HUES6 (cell line): Measurements from ENCODE around the gene CHAC1.
"Not testable (repeated sequence)": the region's sequence is repeated elsewhere in the genome, so short reads cannot be mapped to it uniquely, and the experiment has no call there.

Source experiments
- H3K27ac ChIP-seq: 2 replicates; pipeline ENCODE4 v1.7.0; 2013; ENCODE audit warnings: low read depth, mild to moderate bottlenecking, low read length, inconsistent platforms
- H3K27me3 ChIP-seq: 2 replicates; pipeline ENCODE4 v1.6.1; 2013; ENCODE audit warnings: low read length; ENCODE audit not compliant: control insufficient read depth, insufficient read depth
- H3K36me3 ChIP-seq: 2 replicates; pipeline ENCODE4 v1.6.1; 2013; ENCODE audit warnings: low read length; ENCODE audit not compliant: control insufficient read depth, insufficient read depth
- H3K4me1 ChIP-seq: 2 replicates; pipeline ENCODE4 v1.6.1; 2013; ENCODE audit warnings: low read length; ENCODE audit not compliant: control insufficient read depth, insufficient read depth
- H3K4me3 ChIP-seq: 2 replicates; pipeline ENCODE4 v1.5.1; 2013; ENCODE audit warnings: low read depth, low read length
- H3K9ac ChIP-seq: one replicate; pipeline ENCODE4 v1.6.1; 2013; ENCODE audit warnings: mild to moderate bottlenecking, low read length
- H3K9me3 ChIP-seq: 2 replicates; pipeline ENCODE4 v1.6.1; 2013; ENCODE audit warnings: low read depth, low read length; ENCODE audit not compliant: control insufficient read depth, insufficient read depth

Gene CHAC1

GRCh38 chr15:40954158-40954848, 1.0 kb downstream of the CHAC1 start:
- Histone ChIP-seq H3K9ac (peak overlapping the region; percentile 90), H3K4me3 (peak overlapping the region; percentile 97), H3K4me1 (peaks cover 20% of the 10 kb centered on the region), H3K36me3 (peaks cover 27% of the 10 kb centered on the region)
- H3K27ac ChIP-seq, H3K27me3 ChIP-seq, H3K9me3 ChIP-seq: not testable (repeated sequence)

GRCh38 chr15:40955141-40955903, 2.1 kb downstream of the CHAC1 start:
- Histone ChIP-seq H3K9ac (no peak overlapping the region), H3K36me3 (peaks cover 27% of the 10 kb centered on the region), H3K27ac (no peak overlapping the region), H3K27me3 (no peaks in the 10 kb centered on the region), H3K4me3 (no peak overlapping the region), H3K4me1 (peaks cover 28% of the 10 kb centered on the region), H3K9me3 (no peaks in the 10 kb centered on the region)

GRCh38 chr15:40955930-40956540, 2.8 kb downstream of the CHAC1 start:
- no peak overlapping the region for H3K9ac ChIP-seq
- H3K4me3 ChIP-seq = no peak overlapping the region
- no peaks in the 10 kb centered on the region for H3K27me3 ChIP-seq
- H3K36me3 ChIP-seq = peaks cover 27% of the 10 kb centered on the region
- H3K4me1 ChIP-seq = peaks cover 35% of the 10 kb centered on the region
- H3K27ac ChIP-seq = no peak overlapping the region
- H3K9me3 ChIP-seq = no peaks in the 10 kb centered on the region

GRCh38 chr15:40956541-40956982, 3.3 kb downstream of the CHAC1 start:
- Histone ChIP-seq H3K36me3 (peaks cover 27% of the 10 kb centered on the region), H3K4me3 (no peak overlapping the region), H3K4me1 (peaks cover 36% of the 10 kb centered on the region), H3K27me3 (no peaks in the 10 kb centered on the region), H3K27ac (no peak overlapping the region), H3K9ac (no peak overlapping the region), H3K9me3 (no peaks in the 10 kb centered on the region)

GRCh38 chr15:40957041-40957555, 3.8 kb downstream of the CHAC1 start:
- no peak overlapping the region for H3K4me3 ChIP-seq
- no peak overlapping the region for H3K9ac ChIP-seq
- H3K9me3 ChIP-seq = no peaks in the 10 kb centered on the region
- peaks cover 33% of the 10 kb centered on the region for H3K4me1 ChIP-seq
- H3K36me3 ChIP-seq = peaks cover 27% of the 10 kb centered on the region
- no peak overlapping the region for H3K27ac ChIP-seq
- no peaks in the 10 kb centered on the region for H3K27me3 ChIP-seq

GRCh38 chr15:40957581-40958051, 4.3 kb downstream of the CHAC1 start:
- no peaks in the 10 kb centered on the region for H3K9me3 ChIP-seq
- peaks cover 27% of the 10 kb centered on the region for H3K36me3 ChIP-seq

GRCh38 chr15:40958146-40958545, 4.9 kb downstream of the CHAC1 start:
- no peak overlapping the region for H3K9ac ChIP-seq

More at GRCh38 chr15:40957581-40958051, 4.3 kb downstream of the CHAC1 start:
- no peak overlapping the region for H3K27ac ChIP-seq
- no peaks in the 10 kb centered on the region for H3K27me3 ChIP-seq
- H3K9ac ChIP-seq = no peak overlapping the region
- H3K4me1 ChIP-seq = peaks cover 27% of the 10 kb centered on the region
- H3K4me3 ChIP-seq = no peak overlapping the region

GRCh38 chr15:40958723-40959122, 5.5 kb downstream of the CHAC1 start:
- Histone ChIP-seq H3K9ac (no peak overlapping the region), H3K9me3 (no peaks in the 10 kb centered on the region), H3K27me3 (no peaks in the 10 kb centered on the region), H3K36me3 (peaks cover 27% of the 10 kb centered on the region), H3K27ac (no peak overlapping the region), H3K4me1 (peaks cover 25% of the 10 kb centered on the region), H3K4me3 (no peak overlapping the region)

More at GRCh38 chr15:40958146-40958545, 4.9 kb downstream of the CHAC1 start:
- H3K4me3 ChIP-seq = no peak overlapping the region
- no peak overlapping the region for H3K27ac ChIP-seq
- H3K4me1 ChIP-seq = peaks cover 25% of the 10 kb centered on the region
- no peaks in the 10 kb centered on the region for H3K27me3 ChIP-seq
- peaks cover 27% of the 10 kb centered on the region for H3K36me3 ChIP-seq
- no peaks in the 10 kb centered on the region for H3K9me3 ChIP-seq

GRCh38 chr15:40959331-40960141, 6.3 kb downstream of the CHAC1 start:
- no peak overlapping the region for H3K9ac ChIP-seq
- H3K36me3 ChIP-seq = peaks cover 24% of the 10 kb centered on the region
- H3K9me3 ChIP-seq = no peaks in the 10 kb centered on the region
- H3K4me1 ChIP-seq = peaks cover 18% of the 10 kb centered on the region
- H3K27me3 ChIP-seq = no peaks in the 10 kb centered on the region
- H3K4me3 ChIP-seq = no peak overlapping the region
- H3K27ac ChIP-seq = no peak overlapping the region; the same call in 1 of the 2 replicates

- Histone ChIP-seq H3K27ac (no peak overlapping the region), H3K9ac (no peak overlapping the region)
Observed at GRCh38 chr15:40960151-40960885, 7.0 kb downstream of the CHAC1 start.

More at GRCh38 chr15:40960151-40960885, 7.0 kb downstream of the CHAC1 start:
- H3K9me3 ChIP-seq = no peaks in the 10 kb centered on the region
- peaks cover 17% of the 10 kb centered on the region for H3K36me3 ChIP-seq
- no peaks in the 10 kb centered on the region for H3K27me3 ChIP-seq
- no peak overlapping the region for H3K4me3 ChIP-seq
- peaks cover 18% of the 10 kb centered on the region for H3K4me1 ChIP-seq
